GM20000 (cell line): Measurements from ENCODE around the gene NOSIP.

Source experiments
- DNase-seq: peaks from one replicate; pipeline ENCODE4 v3.0.0; 2012; ENCODE audit warnings: low spot score
- CTCF ChIP-seq: IDR thresholded peaks from 2 replicates; pipeline ENCODE4 v1.5.1; 2012; ENCODE audit warnings: mild to moderate bottlenecking, control low read depth; ENCODE audit errors: extremely low read depth, missing control alignments

The NOSIP gene

GRCh38 chr19:49615861-49616260 lies 35.5 kb upstream of the NOSIP start:
- TF ChIP-seq CTCF: no peak
- DNase-seq: no peak

GRCh38 chr19:49614096-49614833 lies 33.9 kb upstream of the NOSIP start:
- DNase-seq: no peak
- no peak for TF ChIP-seq CTCF

GRCh38 chr19:49613374-49613773 lies 33.0 kb upstream of the NOSIP start:
- no peak for TF ChIP-seq CTCF
- no peak for DNase-seq

GRCh38 chr19:49609499-49610092 lies 29.2 kb upstream of the NOSIP start:
- peak; percentile 4 for DNase-seq
- TF ChIP-seq CTCF: no peak

- TF ChIP-seq CTCF: no peak
- no peak for DNase-seq
Measured at GRCh38 chr19:49605605-49606004, 25.2 kb upstream of the NOSIP start.

- no peak for DNase-seq
- TF ChIP-seq CTCF: no peak
Measured at GRCh38 chr19:49602806-49603205, 22.4 kb upstream of the NOSIP start.

GRCh38 chr19:49601482-49602038 lies 21.2 kb upstream of the NOSIP start:
- peak; percentile 12 for DNase-seq
- TF ChIP-seq CTCF: no peak
